Stomach (tissue), 9 donors: ENCODE measurements around the gene STIM1. TPM values are rescaled to one million over a fixed set of nuclear protein-coding genes. Genes with fewer than 3 reads are reported as not detected.
"Not testable (repeated sequence)": the region's sequence is repeated elsewhere in the genome, so short reads cannot be mapped to it uniquely, and the experiment has no call there.

ENCODE experiments used
- DNase-seq, 2 donors: peaks; one replicate each; pipeline versions ENCODE4 v3.0.0 to v3.0.0-alpha.2; 2013 to 2019
- H3K27ac ChIP-seq, 5 donors: fragments of 200-600 bp in 4 of 5; sonication (generic) in 4 of 5; one replicate each; pipeline ENCODE4 v1.5.1; 2013 to 2019; ENCODE audit warnings: mild to moderate bottlenecking in 1 of 5, moderate library complexity in 1 of 5
- H3K27me3 ChIP-seq, 3 donors: fragments of 200-600 bp; sonication (generic); one replicate each; pipeline ENCODE4 v1.5.1; 2017 to 2019; ENCODE audit warnings: mixed run types in 1 of 3
- H3K36me3 ChIP-seq, 4 donors: fragments of 200-600 bp; sonication (generic); 1 replicate in 3 of 4; 2 replicates in 1 of 4; pipeline ENCODE4 v1.5.1; 2016 to 2019
- H3K4me1 ChIP-seq, 4 donors: fragments of 200-600 bp; sonication (generic); one replicate each; pipeline ENCODE4 v1.5.1; 2016 to 2019
- H3K4me3 ChIP-seq, 4 donors: fragments of 200-600 bp; sonication (generic) in 3 of 4; one replicate each; pipeline ENCODE4 v1.5.1; 2016 to 2019; ENCODE audit warnings: mild to moderate bottlenecking in 1 of 4
- H3K9me3 ChIP-seq, 4 donors: fragments of 200-600 bp; sonication (generic); one replicate each; pipeline ENCODE4 v1.5.1; 2016 to 2019
- CTCF ChIP-seq, 7 experiments: fragments of 450-650 bp in 4 of 7; fragments of 200-600 bp in 3 of 7; sonication (generic) in 3 of 7; IDR thresholded peaks; one replicate each; pipeline ENCODE4 v1.5.1; 2016 to 2019; ENCODE audit warnings: antibody characterized with exemption in 7 of 7, control low read depth in 2 of 7, mild to moderate bottlenecking in 1 of 7
- EP300 ChIP-seq: sonication (generic); formaldehyde crosslinking; IDR thresholded peaks from one replicate; pipeline ENCODE4 v1.6.1; 2017; ENCODE audit warnings: antibody characterized with exemption
- POLR2A ChIP-seq, 4 donors: fragments of 450-650 bp; IDR thresholded peaks; one replicate each; pipeline ENCODE4 v1.6.1; 2016; ENCODE audit warnings: antibody characterized with exemption in 4 of 4, control low read depth in 2 of 4, mild to moderate bottlenecking in 1 of 4, moderate library complexity in 1 of 4
- POLR2AphosphoS5 ChIP-seq, 3 donors: sonication (generic); formaldehyde crosslinking; IDR thresholded peaks; one replicate each; pipeline ENCODE4 v1.6.1; 2016; ENCODE audit warnings: antibody characterized with exemption in 3 of 3
- WGBS, 5 donors: extraction: QIAGEN DNeasy Blood & Tissue Kit in 3 of 5; methylation state at CpG; one replicate each; pipeline versions ENCODE4 v1.1.5 to v1.1.7; 2013 to 2018; 5-methylcytosine and 5-hydroxymethylcytosine counted together
- intact Hi-C: fragments of 100-400 bp; cut with DNase I; formaldehyde crosslinking; loops from one replicate; pipeline ENCODE4 v1.15.1; 2023; ENCODE audit warnings: low total_unique reads
- polyA plus RNA-seq, 3 donors: library from polyadenylated mRNA; stranded (reverse); fragments of 200-250 nt; gene quantifications; one replicate each; pipeline ENCODE4 v1.2.3, GENCODE V29; 2013
- total RNA-seq, 5 donors: library from RNA; depleted of rRNA; stranded (reverse); fragments of >200 nt; gene quantifications; one replicate each; pipeline versions ENCODE4 v1.1.0 to v1.2.3, GENCODE V29; 2014 to 2016
- donor health status: healthy with polysubstance abuse.
- donor health status: Bipolar disorder and iron deficiency.
- donor health status: healthy.

STIM1 gene
- total and polyA plus RNA-seq, 8 donors: 8.7 to 70.7 (median 34.3) TPM

GRCh38 chr11:3809624-3809928 lies 45.9 kb upstream of the STIM1 start:
- Histone ChIP-seq H3K9me3 (no peaks in the 10 kb centered on the region), H3K4me3 (no peak overlapping the region), H3K4me1 (peaks cover 8 to 19% (median 13%) of the 10 kb centered on the region in 4 donors), H3K27ac (no peak overlapping the region), H3K27me3 (no peaks in the 10 kb centered on the region), H3K36me3 (no peaks in the 10 kb centered on the region)
- intact Hi-C loops: no loop called here
- TF ChIP-seq POLR2A (IDR thresholded peaks at IDR 0.05) (no peak), CTCF (IDR thresholded peaks at IDR 0.05) (no peak), POLR2AphosphoS5 (IDR thresholded peaks at IDR 0.05) (no peak), EP300 (no peak)
- WGBS, 5 donors: 89 to 100% (median 96%) methylated on average over 1 of the region's 1 CpG
- DNase-seq: no peak

- Histone ChIP-seq H3K4me3 (no peak overlapping the region), H3K9me3 (no peaks in the 10 kb centered on the region), H3K36me3 (no peaks in the 10 kb centered on the region), H3K4me1 (peaks cover 8 to 19% (median 13%) of the 10 kb centered on the region in 4 donors), H3K27me3 (no peaks in the 10 kb centered on the region), H3K27ac (no peak overlapping the region)
- DNase-seq: no peak
- intact Hi-C loops: no loop called here
- TF ChIP-seq POLR2AphosphoS5 (IDR thresholded peaks at IDR 0.05): no peak
- TF ChIP-seq CTCF (IDR thresholded peaks at IDR 0.05): no peak
- TF ChIP-seq POLR2A (IDR thresholded peaks at IDR 0.05): no peak
- no peak for TF ChIP-seq EP300
- WGBS, 5 donors: 84 to 97% (median 92%) methylated on average over 3 of the region's 3 CpGs
Measured at GRCh38 chr11:3810446-3810845, 45.0 kb upstream of the STIM1 start.

- no peaks in the 10 kb centered on the region for H3K9me3 ChIP-seq
- no peak for TF ChIP-seq POLR2A (IDR thresholded peaks at IDR 0.05)
- TF ChIP-seq CTCF (IDR thresholded peaks at IDR 0.05): no peak
- no peak for TF ChIP-seq POLR2AphosphoS5 (IDR thresholded peaks at IDR 0.05)
- no peak for TF ChIP-seq EP300
- H3K27ac ChIP-seq: no peak overlapping the region
- H3K4me1 ChIP-seq: peaks cover 8 to 19% (median 13%) of the 10 kb centered on the region in 4 donors
- no peak for DNase-seq
- H3K27me3 ChIP-seq: no peaks in the 10 kb centered on the region
- no peaks in the 10 kb centered on the region for H3K36me3 ChIP-seq
- no peak overlapping the region for H3K4me3 ChIP-seq
- WGBS, 5 donors: 94 to 100% (median 97%) methylated on average over 4 of the region's 4 CpGs
- intact Hi-C loops: no loop called here
Measured at GRCh38 chr11:3810951-3811350, 44.5 kb upstream of the STIM1 start.

- H3K27ac ChIP-seq, DNase-seq, H3K27me3 ChIP-seq, H3K36me3 ChIP-seq, intact Hi-C loops, H3K4me3 ChIP-seq, H3K9me3 ChIP-seq, H3K4me1 ChIP-seq: not testable (repeated sequence)
- WGBS, 5 donors: 91 to 98% (median 97%) methylated on average over 5 of the region's 5 CpGs
Measured at GRCh38 chr11:3814832-3815231, 40.6 kb upstream of the STIM1 start.

- H3K27ac ChIP-seq: no peak overlapping the region
- TF ChIP-seq EP300 (no peak), POLR2A (IDR thresholded peaks at IDR 0.05) (no peak), CTCF (IDR thresholded peaks at IDR 0.05) (no peak), POLR2AphosphoS5 (IDR thresholded peaks at IDR 0.05) (no peak)
- WGBS, 5 donors: 87 to 95% (median 92%) methylated on average over 4 of the region's 4 CpGs
Measured at GRCh38 chr11:3815845-3816244, 39.6 kb upstream of the STIM1 start.

More at GRCh38 chr11:3815845-3816244, 39.6 kb upstream of the STIM1 start:
- DNase-seq: no peak
- Histone ChIP-seq H3K4me3 (no peak overlapping the region), H3K27me3 (no peaks in the 10 kb centered on the region), H3K4me1 (no peaks in the 10 kb centered on the region), H3K36me3 (peaks cover 0 to 4% (median 0%) of the 10 kb centered on the region in 4 donors), H3K9me3 (no peaks in the 10 kb centered on the region)
- intact Hi-C loops: no loop called here
